HG02885 (cell line): ENCODE measurements around the gene MTOR.
"Not testable (repeated sequence)": the region's sequence is repeated elsewhere in the genome, so short reads cannot be mapped to it uniquely, and the experiment has no call there.

Experiments
- ATAC-seq: cut with Tn5 transposase; IDR thresholded peaks from one replicate; pipeline ENCODE4 v1.9.1; 2021; ENCODE audit warnings: mild to moderate bottlenecking; ENCODE audit not compliant: unreplicated experiment, poor library complexity

Gene MTOR

GRCh38 chr1:11129649-11130390 is 132.5 kb downstream of the MTOR start:
- no peak for ATAC-seq

- ATAC-seq, result no peak
Observed at GRCh38 chr1:11126569-11126968, 135.8 kb downstream of the MTOR start.

- no peak for ATAC-seq
Observed at GRCh38 chr1:11125931-11126330, 136.4 kb downstream of the MTOR start.

- no peak for ATAC-seq
Observed at GRCh38 chr1:11124965-11125364, 137.4 kb downstream of the MTOR start.

GRCh38 chr1:11116318-11116717 is 146.0 kb downstream of the MTOR start:
- ATAC-seq, result no peak

GRCh38 chr1:11114966-11115365 is 147.4 kb downstream of the MTOR start:
- no peak for ATAC-seq

GRCh38 chr1:11109047-11109760 is 153.1 kb downstream of the MTOR start:
- no peak for ATAC-seq

- ATAC-seq, result no peak
Observed at GRCh38 chr1:11107599-11107998, 154.8 kb downstream of the MTOR start.

GRCh38 chr1:11105586-11105985 is 156.8 kb downstream of the MTOR start:
- no peak for ATAC-seq

GRCh38 chr1:11101347-11101746 is 161.0 kb downstream of the MTOR start:
- ATAC-seq, result no peak

GRCh38 chr1:11100806-11101205 is 161.5 kb downstream of the MTOR start:
- ATAC-seq, result not testable (repeated sequence)

GRCh38 chr1:11100149-11100493 is 162.2 kb downstream of the MTOR start:
- no peak for ATAC-seq

GRCh38 chr1:11099310-11100148 is 162.8 kb downstream of the MTOR start, which contains the start of gene EXOSC10:
TSS of gene EXOSC10 (minus strand) at chr1:11099869. CDS start at chr1:11099831, 38 bp downstream.
- peak; percentile 95 for ATAC-seq

- ATAC-seq, result no peak
Observed at GRCh38 chr1:11098931-11099309, 163.4 kb downstream of the MTOR start.

- ATAC-seq, result not testable (repeated sequence)
Observed at GRCh38 chr1:11083784-11084183, 178.6 kb downstream of the MTOR start.

- no peak for ATAC-seq
Observed at GRCh38 chr1:11080931-11081330, 181.4 kb downstream of the MTOR start.

- no peak for ATAC-seq
Observed at GRCh38 chr1:11078631-11079030, 183.7 kb downstream of the MTOR start.

GRCh38 chr1:11073398-11073797 is 189.0 kb downstream of the MTOR start:
- ATAC-seq, result not testable (repeated sequence)

- ATAC-seq, result no peak
Observed at GRCh38 chr1:11072216-11072917, 190.0 kb downstream of the MTOR start.

GRCh38 chr1:11071463-11072215 is 190.7 kb downstream of the MTOR start:
- no peak for ATAC-seq
